ENCODE data around the gene URB2. TPM values are rescaled to one million over a fixed set of nuclear protein-coding genes. Genes with fewer than 3 reads are reported as not detected.
"Not testable (repeated sequence)": the region's sequence is repeated elsewhere in the genome, so short reads cannot be mapped to it uniquely, and the experiment has no call there.

The URB2 gene
- total RNA-seq, 1 experiment from 2014 or later: 17.2 TPM

DNA sequence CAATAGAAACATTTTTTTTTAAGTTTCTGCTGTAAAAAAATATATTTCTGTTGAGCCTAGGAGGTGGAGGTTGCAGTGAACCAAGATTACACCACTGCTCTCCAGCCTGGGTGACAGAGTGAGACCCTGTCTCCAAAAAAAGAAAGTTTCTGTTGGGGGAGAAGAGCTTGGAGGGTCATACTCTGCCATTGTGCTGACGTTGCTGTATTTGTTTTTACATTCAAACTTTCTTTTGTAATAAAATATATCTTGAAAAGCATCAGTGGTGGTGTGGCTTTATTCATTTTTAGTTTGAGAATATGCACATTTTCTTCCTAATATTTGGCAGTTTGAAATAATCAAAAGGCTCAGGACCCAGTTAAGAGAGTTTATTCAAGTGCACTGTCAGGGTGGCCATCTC, 64.6 kb downstream of the URB2 start:
- DNase-seq (ENCODE audit: low read depth): no peak

DNA sequence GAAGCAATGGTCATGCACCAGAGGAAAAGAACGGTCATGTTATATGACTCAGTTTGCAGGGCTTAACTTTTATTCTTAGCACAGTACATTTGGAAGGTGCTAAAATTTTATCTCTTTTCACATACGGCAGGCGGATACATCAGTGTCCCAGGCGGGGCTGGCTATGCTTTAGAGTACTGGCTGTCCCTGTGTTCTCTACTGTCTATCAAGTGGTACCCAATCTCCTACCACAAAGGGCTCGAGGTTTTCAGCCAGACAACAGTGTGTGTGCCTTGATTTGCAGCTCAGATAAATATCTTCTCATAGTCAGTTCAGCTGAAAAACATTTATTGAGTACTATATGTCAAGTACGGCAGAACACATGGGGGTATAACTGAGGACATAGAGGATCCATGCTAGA, 65.3 kb downstream of the URB2 start:
- DNase-seq (ENCODE audit: low read depth): no peak

DNA sequence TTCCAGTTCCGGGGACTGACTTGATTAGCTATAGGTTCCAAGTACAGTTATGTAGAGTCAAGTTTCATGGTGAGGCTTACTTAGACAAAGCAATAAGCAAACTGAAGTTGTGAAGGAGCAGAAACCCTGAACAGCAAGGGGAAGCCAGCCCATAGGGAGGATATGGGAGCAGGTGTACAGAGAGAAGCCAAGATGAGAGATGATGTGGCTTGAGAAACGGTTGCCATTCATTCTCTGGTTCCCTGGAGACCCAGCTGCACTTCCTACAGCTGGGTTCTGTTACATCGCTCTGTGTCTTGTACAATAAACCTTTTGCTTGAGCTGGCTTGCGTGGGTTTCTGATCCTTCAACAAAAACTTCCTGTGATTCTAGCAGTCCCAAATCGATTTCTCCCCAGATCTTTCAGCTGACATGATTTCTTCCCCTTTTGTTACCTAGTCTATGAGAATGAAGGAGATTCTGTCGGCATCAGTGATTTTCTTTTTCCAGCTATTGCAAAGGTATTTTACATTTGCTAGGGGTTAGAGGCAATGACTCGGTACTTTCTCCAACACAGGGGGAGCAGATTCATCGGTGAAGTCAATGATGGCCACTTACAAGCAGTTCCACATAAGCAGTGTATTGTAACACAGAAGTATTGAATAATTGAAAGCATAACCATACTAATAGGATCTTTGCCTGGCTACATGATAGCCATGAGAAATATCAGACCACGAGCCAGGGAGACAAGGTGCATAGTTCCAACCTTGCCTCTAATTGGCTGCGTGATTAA, 67.3 kb downstream of the URB2 start:
- peak; percentile 67 for DNase-seq (ENCODE audit: low read depth)

DNA sequence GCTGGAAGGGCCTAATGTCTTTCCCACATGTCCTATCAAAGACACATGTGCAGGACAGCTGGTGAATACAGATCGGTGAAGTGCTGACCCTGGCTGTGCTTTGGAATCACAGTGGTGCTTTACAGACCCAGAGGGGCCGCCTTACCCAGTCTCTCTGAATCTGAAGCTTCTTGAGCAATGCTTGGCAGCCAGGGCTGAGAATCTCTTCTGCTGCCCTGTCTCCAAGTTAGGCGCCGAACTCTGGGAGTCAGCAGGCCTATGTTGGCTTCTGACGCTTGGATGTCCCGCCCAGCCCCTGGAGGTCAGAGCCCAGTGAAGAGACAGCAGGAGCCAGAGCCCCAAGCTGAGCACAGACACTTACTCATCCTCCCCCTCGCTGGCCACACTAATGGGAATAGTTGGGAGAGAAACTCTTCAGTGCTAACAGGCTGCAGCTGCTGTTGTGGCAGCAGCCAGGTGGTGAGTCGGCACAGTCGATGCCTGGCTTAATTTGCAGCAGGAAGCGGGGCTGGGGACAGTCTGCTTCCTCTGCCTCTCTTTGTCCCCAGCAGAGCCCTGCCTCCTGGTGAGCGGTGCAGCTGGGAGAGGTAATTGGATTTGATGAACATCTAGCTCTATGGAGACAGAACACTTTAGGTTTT, 68.1 kb downstream of the URB2 start:
- DNase-seq (ENCODE audit: low read depth): peak; percentile 97

DNA sequence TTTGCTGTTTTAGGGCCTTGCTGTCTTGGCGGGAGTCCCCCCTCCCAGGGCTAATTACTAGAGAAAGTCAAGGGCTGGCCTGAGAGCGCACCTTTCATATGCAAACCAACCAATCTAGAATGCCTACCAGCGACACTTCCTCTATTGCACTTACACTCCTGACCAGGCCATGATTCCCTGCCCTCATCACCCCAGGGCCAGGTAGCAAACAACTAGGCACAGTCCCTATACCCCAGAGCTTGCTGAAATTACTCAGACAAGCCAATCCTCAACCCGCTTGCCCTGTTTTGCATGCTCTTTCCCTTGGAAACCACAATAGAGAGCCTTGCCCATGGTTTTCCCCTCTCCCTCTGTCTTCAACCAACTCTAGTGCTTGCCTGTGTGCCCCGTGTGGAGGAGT, 70.3 kb downstream of the URB2 start:
- DNase-seq (ENCODE audit: low read depth): no peak

DNA sequence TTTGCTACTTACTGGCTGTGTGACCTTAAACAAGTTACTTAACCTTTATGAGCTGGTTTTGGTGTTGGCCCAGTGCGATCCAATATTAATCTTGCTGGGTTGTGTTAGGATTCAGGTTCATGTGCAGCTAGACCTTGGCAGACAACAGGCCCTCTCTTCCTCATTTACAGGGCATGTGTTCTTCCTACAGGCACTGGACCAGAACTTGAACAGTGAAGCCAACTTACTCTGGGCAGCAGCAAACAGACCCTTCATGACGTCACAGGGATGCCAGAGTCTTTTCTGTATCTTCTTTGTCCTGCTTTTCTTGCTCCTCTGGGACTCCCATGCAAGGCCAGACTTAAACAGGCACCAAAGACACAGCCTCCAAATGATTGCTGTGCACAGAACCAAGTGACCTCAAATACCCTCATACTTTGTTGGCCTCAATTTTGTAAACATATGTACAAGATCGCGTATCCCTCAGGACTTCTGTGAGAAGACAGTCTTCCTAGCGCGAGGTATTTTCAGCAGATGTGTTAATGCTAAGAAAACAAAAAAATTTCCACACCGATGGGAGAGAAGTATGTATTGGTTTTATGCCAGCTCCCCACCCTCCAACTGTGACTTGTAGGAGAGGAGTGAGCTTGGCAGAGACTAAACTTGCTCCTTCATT, 73.7 kb downstream of the URB2 start:
- DNase-seq (ENCODE audit: low read depth): peak; percentile 87

DNA sequence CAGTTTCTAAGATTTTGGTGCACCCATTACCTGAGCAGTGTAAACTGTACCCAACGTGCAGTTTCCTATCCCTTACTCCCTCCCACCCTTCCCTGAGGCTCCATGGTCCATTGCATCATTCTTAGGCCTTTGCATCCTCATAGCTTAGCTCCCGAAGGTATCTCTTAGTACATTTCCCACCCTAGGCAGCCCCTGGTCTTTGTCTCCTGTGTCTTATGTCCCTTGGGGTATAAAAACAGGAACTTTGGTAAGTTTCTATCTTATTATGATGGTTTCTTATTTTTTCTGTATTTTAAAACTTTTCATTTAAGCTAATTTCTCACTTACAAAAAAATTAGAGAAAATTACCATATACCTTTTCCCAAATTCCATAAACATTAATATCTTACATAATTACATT, 78.1 kb downstream of the URB2 start:
- DNase-seq (ENCODE audit: low read depth): no peak

DNA sequence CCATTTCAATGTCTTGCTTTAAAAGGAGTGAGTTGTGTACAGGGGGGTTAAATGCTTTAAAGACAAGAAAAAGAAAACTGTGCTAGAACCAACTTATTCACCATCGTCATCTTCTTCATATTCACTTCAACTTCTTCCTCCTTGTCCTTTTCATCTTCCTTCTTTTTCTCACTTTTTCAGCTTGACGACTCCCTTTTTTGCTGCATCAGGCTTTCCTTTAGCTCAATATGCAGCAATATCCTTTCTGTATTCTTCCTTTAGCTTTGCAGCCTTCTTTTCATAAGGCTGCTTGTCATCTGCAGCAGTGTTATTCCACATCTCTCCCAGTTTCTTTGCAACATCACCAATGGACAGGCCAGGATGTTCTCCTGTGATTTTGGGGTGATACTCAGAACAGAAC, 79.1 kb downstream of the URB2 start:
- DNase-seq (ENCODE audit: low read depth): not testable (repeated sequence)

DNA sequence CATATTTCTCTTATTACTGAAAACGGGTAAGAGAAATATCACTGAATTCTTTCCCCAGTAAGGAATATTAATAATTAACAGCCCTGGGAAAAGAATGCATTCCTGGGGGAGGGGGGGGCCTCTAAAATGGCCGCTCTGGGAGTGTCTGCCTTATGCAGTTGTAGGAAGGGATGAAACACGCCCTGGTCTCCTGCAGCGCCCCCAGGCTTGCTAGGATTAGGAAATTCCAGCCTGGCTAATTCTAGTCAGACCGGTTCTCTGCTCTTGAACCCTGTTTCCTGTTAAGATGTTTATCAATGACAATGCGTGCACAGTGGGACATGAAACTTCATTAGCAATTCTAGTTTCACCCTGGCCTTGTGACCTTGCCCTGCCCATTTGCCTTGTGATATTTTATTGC, 81.1 kb downstream of the URB2 start:
- DNase-seq (ENCODE audit: low read depth): not testable (repeated sequence)

DNA sequence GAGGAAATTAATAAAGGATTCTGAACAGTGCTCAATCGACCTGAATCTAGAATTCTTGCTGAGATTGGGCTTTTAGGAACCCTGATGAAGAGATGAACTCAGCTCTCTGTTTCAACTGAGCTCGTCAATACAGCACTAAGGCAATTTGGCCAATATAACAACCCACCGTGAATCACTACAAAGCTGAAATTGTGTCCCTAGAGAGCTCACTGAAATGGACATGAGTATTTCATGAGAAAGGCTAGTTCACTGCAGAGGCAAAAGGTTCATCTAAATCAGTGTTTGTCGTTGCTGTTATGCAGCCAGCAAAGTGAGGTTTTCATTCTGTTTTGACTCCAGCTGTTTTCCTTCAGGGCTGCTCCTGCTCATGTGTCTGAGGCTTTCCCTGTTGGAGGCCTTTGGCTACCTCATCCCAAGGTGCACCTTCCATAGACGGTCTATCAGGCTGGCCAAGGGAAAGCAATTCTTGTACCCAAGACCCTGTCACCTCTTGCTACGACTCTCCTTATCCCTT, 83.5 kb downstream of the URB2 start:
- no peak for DNase-seq (ENCODE audit: low read depth)

Other genes with a start within 250 kb of the URB2 start
- 0.34 TPM in 1 of 2 replicates, not detected in the other for gene ACTA1, start 192.2 kb upstream of the URB2 start, total RNA-seq (2014; rRNA removed)
- gene NUP133, start 117.9 kb upstream of the URB2 start, total RNA-seq (2014; rRNA removed): 33.3 and 36.3 TPM in 2 replicates
- gene ABCB10, start 67.5 kb upstream of the URB2 start, total RNA-seq (2014; rRNA removed): 21.6 and 23.1 TPM in 2 replicates
- gene TAF5L, start 125 bp upstream of the URB2 start, total RNA-seq (2014; rRNA removed): 15.0 and 18.6 TPM in 2 replicates

All from LHCN-M2 (cell line).